SK-N-MC (cell line): ENCODE data around the gene CIT.

ENCODE experiments used
- EZH2 ChIP-seq: fragments of 200-600 bp; sonication (generic); IDR thresholded peaks from one replicate; pipeline ENCODE4 v1.6.1; 2017; ENCODE audit warnings: antibody characterized with exemption
- POLR2AphosphoS5 ChIP-seq: IDR thresholded peaks from 2 replicates; pipeline ENCODE4 v1.6.1; 2012; ENCODE audit warnings: mild to moderate bottlenecking, low read depth, low read length, borderline replicate concordance

DNA sequence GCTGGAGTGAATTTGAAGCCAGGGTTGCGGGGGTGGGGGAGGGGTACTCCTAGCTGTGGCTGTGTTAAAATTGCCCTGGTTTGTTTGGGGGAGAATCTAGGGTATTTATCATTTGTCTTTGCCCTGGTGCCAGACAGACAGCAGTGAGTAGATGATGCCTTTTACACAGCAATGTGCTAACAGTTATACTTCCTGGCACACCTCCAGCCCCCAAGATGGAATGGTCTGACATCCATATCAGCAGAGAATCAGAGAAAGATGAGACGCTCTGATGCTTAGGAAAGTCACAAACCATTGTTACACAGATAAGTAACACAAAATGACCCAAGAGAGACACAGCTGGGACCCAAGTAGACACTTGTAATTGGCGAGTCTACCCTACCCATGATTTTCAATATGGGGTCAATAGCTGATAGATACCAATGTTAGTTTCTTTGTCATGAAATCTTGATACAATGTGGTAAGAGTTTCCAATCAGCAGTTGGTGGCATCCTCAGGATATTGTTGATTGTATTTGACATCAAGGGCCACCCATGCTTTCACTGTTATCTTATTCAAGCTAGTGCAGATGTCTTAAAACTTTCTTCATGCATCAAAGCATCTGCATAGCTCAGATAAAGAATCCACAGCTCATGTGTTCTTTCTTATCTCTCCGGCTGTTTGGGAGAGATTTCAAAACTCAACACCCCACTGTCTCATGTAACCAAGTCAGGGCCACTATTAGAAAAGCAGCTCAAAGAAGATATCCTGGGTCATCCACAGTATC, 211.8 kb downstream of the CIT start:
- TF ChIP-seq POLR2AphosphoS5: no peak
- TF ChIP-seq EZH2: no peak
